Stimulated activated naive CD8-positive, alpha-beta T cell treated with anti-CD3 and anti-CD28 coated beads, Interleukin-15, Interleukin-2, amounts not matched to agents 100 ng/mL and 50 ng/mL, for 24 hours (primary cell): ENCODE measurements around the gene CLEC2D.
"Not testable (repeated sequence)": the region's sequence is repeated elsewhere in the genome, so short reads cannot be mapped to it uniquely, and the experiment has no call there.

Experiments
- H3K27ac Mint-ChIP-seq: one replicate; pipeline ENCODE4 v1.8.0; 2021; ENCODE audit warnings: mild to moderate bottlenecking, mixed read lengths
- H3K27me3 Mint-ChIP-seq: one replicate; pipeline ENCODE4 v1.8.0; 2021; ENCODE audit warnings: mixed read lengths
- H3K36me3 Mint-ChIP-seq: one replicate; pipeline ENCODE4 v1.8.0; 2021; ENCODE audit warnings: low read depth, mixed read lengths
- H3K4me1 Mint-ChIP-seq: one replicate; pipeline ENCODE4 v1.8.0; 2021; ENCODE audit warnings: low read depth, mixed read lengths
- H3K4me3 Mint-ChIP-seq: one replicate; pipeline ENCODE4 v1.8.0; 2021; ENCODE audit warnings: mild to moderate bottlenecking, mixed read lengths
- H3K9me3 Mint-ChIP-seq: one replicate; pipeline ENCODE4 v1.8.0; 2021; ENCODE audit warnings: mixed read lengths

The CLEC2D gene, protein sequence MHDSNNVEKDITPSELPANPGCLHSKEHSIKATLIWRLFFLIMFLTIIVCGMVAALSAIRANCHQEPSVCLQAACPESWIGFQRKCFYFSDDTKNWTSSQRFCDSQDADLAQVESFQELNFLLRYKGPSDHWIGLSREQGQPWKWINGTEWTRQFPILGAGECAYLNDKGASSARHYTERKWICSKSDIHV

DNA sequence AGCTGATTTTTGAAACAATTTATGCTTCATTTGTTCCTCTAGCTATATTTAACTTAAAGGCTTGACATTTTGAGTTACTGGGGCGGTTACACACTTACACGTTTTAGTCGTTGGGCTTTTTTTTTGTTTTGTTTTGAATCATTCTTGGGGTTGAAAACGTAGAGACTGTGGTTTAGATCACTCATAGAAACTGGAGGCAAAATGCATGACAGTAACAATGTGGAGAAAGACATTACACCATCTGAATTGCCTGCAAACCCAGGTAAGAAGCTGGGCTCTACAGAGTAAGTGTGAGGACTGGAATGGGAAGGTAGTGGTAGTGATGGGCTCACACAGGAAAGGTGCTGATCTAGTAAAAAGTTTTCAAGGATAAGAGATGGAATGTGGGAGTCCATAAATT, at the start of gene CLEC2D:
Gene CLEC2D, plus strand, starts transcription at position 180 of the 400 bp plus-strand sequence. Its CDS starts 22 bp downstream, at position 202.
- Mint-ChIP-seq H3K9me3 (no peaks in the 10 kb centered on the region), H3K27me3 (peaks cover 4% of the 10 kb centered on the region), H3K27ac (peak within 1 kb of the TSS; percentile 100), H3K4me3 (peak within 1 kb of the TSS; percentile 100), H3K36me3 (peaks cover 79% of the 10 kb centered on the region), H3K4me1 (peaks cover 83% of the 10 kb centered on the region)

DNA sequence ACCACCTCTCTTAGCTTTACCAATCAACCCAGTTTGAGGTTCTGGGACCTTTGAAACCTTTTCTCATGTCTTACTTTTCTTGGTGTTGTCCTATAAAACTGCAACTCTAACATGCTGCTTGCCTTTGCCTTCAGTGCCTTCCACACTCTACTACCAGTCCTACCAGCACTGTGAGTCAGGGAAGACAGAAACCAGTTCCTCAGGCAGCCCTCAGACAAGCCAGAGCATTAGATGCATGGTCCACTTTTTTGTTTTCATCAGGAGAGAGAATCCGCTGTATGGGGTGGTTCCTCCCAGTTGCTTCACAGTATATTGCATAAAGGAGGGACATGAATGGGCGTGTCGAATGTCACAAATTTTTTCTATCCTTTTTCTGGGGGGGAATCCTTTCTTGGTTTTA, 44.5 kb upstream of the CLEC2D start:
- Mint-ChIP-seq H3K4me1 (peaks cover 10% of the 10 kb centered on the region), H3K4me3 (no peak overlapping the region), H3K9me3 (peaks cover 11% of the 10 kb centered on the region), H3K36me3 (peaks cover 22% of the 10 kb centered on the region), H3K27ac (no peak overlapping the region), H3K27me3 (no peaks in the 10 kb centered on the region)

DNA sequence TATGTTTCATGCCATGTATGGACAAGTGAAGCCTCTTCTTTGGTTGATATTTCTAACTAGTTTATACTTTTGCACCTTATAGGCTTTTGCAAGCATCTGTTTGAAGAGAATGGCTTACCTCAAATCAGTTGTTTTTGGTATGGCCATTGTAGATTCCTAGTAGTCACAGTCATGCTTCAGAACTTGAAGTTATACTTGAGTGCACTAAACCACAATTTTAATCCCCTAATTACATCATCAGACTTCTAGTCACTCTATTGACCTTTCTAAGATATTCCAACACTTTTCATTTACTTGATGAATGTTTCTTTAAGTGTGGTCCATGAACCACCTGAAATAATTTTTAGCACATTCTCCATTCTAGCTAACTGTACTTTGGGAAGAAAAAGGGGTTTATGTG, 43.2 kb upstream of the CLEC2D start:
- H3K4me1 Mint-ChIP-seq, result peaks cover 10% of the 10 kb centered on the region
- H3K9me3 Mint-ChIP-seq, result peaks cover 11% of the 10 kb centered on the region
- no peaks in the 10 kb centered on the region for H3K27me3 Mint-ChIP-seq
- peaks cover 22% of the 10 kb centered on the region for H3K36me3 Mint-ChIP-seq
- no peak overlapping the region for H3K4me3 Mint-ChIP-seq
- no peak overlapping the region for H3K27ac Mint-ChIP-seq

GRCh38 chr12:9626821-9627220, 42.7 kb upstream of the CLEC2D start:
- Mint-ChIP-seq H3K4me1 (peaks cover 10% of the 10 kb centered on the region), H3K4me3 (no peak overlapping the region), H3K36me3 (peaks cover 22% of the 10 kb centered on the region), H3K9me3 (peaks cover 11% of the 10 kb centered on the region), H3K27me3 (no peaks in the 10 kb centered on the region), H3K27ac (no peak overlapping the region)

DNA sequence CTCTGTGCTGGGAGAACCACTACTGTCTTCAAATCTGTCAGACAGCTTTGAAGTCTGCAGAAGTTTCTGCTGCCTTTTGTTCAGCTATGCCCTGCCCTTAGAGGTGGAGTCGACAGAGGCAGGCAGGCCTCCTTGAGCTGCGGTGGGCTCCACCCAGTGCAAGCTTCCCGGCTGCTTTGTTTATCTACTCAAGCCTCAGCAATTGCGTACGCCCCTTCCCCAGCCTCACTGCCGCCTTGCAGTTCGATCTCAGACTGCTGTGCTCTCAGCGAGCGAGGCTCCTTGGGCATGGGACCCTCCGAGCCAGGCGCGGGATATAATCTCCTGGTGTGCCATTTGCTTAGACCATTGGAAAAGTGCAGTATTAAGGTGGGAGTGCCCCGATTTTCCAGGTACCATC, 36.7 kb upstream of the CLEC2D start:
- Mint-ChIP-seq H3K27me3 (no peaks in the 10 kb centered on the region), H3K36me3 (peaks cover 12% of the 10 kb centered on the region), H3K27ac (no peak overlapping the region), H3K4me3 (no peak overlapping the region), H3K9me3 (no peaks in the 10 kb centered on the region), H3K4me1 (peaks cover 41% of the 10 kb centered on the region)

DNA sequence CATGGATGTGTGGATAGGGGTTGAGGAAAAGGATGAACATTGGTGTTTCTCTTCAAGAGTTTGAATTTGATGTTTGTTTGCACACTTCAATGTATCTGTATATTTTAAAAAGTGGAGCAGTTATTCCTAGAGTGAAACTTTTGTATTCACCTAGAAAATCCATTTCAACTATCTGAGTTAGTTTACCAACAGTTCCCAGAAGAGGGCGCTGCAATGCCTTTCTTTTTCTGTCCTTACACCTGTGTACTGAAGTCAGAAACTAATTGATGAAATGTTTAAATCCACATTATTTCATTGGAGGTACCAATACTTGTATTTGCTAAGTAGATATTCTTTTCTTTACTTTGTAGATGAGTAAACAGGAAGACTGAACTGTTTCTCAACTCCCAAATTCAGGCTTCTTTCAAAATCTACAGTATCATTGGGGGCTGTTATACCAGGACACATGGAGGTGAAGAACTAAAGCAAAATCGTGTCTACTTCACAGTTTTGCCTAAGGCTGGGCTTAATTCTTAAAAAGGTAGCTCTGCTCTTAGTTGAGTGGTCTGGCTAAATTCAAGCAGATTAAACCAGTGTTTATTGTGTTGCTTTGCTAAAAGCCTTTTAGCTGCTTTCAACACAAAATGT, 35.2 kb upstream of the CLEC2D start:
- H3K27ac Mint-ChIP-seq, result peak overlapping the region; percentile 72
- H3K4me1 Mint-ChIP-seq, result peaks cover 55% of the 10 kb centered on the region
- peaks cover 15% of the 10 kb centered on the region for H3K36me3 Mint-ChIP-seq
- no peaks in the 10 kb centered on the region for H3K27me3 Mint-ChIP-seq
- peak overlapping the region; percentile 59 for H3K4me3 Mint-ChIP-seq
- H3K9me3 Mint-ChIP-seq, result no peaks in the 10 kb centered on the region

- peak overlapping the region; percentile 12 for H3K4me3 Mint-ChIP-seq
- H3K36me3 Mint-ChIP-seq, result peaks cover 18% of the 10 kb centered on the region
- H3K27me3 Mint-ChIP-seq, result no peaks in the 10 kb centered on the region
- H3K9me3 Mint-ChIP-seq, result peaks cover 3% of the 10 kb centered on the region
- peak overlapping the region; percentile 74 for H3K27ac Mint-ChIP-seq
- H3K4me1 Mint-ChIP-seq, result peaks cover 59% of the 10 kb centered on the region
These were observed 34.4 kb upstream of the CLEC2D start for GRCh38 chr12:9634969-9635754.

DNA sequence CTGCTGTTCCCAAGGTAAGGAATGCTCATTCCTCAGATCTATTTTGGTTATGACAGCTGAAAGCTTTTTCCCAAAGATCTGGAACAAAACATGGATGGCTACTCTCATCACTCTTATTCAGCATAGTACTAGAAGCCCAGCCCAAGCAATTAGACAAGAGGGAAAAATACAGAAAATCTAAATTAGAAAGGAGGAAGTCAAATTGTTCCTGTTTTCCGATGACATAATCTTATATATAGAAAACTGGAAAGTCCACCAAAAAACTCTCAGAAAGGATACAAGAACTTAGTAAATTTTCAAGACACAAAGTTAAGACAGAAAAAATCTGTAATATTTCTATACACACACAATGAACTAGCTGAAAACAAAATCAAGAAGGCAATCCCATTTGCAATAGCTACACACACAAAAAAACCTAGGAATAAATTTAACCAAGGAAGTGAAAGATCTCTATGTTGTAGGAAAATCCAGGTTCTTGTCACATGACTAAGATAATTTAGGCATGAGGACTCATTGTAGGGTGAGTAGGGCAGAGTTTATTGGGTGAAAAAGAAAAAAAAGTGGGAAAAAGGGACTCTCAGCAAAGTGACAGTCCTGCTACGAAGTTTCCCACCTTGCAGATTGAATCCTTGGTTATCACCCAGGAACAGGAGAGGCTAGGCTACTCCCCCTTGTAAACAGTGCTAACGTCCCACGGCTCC, 33.2 kb upstream of the CLEC2D start:
- Mint-ChIP-seq H3K27ac (peak overlapping the region; percentile 81), H3K27me3 (no peaks in the 10 kb centered on the region), H3K4me1 (peaks cover 63% of the 10 kb centered on the region), H3K4me3 (no peak overlapping the region), H3K36me3 (peaks cover 27% of the 10 kb centered on the region), H3K9me3 (peaks cover 3% of the 10 kb centered on the region)

- H3K27ac Mint-ChIP-seq, result peak overlapping the region; percentile 81
- peaks cover 3% of the 10 kb centered on the region for H3K9me3 Mint-ChIP-seq
- H3K4me1 Mint-ChIP-seq, result peaks cover 63% of the 10 kb centered on the region
- peaks cover 30% of the 10 kb centered on the region for H3K36me3 Mint-ChIP-seq
- H3K27me3 Mint-ChIP-seq, result no peaks in the 10 kb centered on the region
- no peak overlapping the region for H3K4me3 Mint-ChIP-seq
These were observed 32.7 kb upstream of the CLEC2D start for GRCh38 chr12:9636851-9637206.

DNA sequence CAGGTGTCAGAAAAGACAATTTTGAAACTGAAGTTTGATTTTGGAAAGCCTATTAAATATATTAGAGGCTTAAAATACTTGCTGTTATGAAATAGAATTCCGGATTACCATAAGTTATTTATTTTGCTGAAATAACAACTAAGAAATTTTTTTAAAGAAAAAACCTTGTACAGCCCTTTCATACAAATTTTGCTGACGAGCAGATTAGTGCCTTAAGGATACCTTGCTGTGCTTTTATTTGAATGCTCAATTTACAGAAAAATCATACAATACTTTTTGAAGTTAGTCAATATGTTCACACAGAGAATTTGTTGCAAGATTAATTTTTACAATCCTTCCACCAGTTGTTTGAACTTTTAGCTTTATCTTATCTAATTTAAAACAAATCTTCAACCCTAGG, 29.5 kb upstream of the CLEC2D start:
- Mint-ChIP-seq H3K4me1 (peaks cover 75% of the 10 kb centered on the region), H3K27ac (no peak overlapping the region), H3K4me3 (no peak overlapping the region), H3K36me3 (peaks cover 44% of the 10 kb centered on the region), H3K27me3 (no peaks in the 10 kb centered on the region), H3K9me3 (peaks cover 20% of the 10 kb centered on the region)

DNA sequence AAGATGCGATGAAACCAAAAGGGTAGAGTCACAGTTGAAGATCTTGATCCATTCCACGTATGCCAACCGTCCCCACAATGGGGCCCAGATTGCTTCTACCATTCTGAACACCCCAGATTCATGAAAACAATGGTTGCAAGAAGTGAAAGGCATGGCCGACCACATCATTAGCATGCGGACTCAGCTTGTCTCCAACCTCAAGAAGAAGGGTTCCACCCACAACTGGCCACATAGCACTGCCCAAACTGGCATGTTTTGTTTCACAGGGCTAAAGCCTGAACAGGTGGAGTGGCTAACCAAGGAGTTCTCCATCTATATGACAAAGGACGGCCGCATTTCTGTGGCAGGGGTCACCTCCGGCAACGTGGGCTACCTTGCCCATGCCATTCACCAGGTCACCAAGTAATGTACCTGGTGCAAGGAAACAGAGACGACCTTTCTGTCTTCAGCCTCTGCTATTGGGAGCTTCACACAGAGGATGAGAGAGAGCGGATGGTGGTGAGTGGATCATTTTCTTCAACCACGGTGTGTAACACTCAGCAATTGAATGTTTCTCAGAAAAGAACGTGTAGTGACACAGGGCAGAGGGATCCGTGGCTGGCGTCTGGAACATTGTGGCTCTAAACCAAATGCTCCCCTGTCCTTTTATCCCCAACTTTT, 26.8 kb upstream of the CLEC2D start:
- Mint-ChIP-seq H3K4me1 (peaks cover 78% of the 10 kb centered on the region), H3K4me3 (peak overlapping the region; percentile 67), H3K36me3 (peaks cover 51% of the 10 kb centered on the region), H3K9me3 (peaks cover 25% of the 10 kb centered on the region), H3K27ac (peak overlapping the region; percentile 82), H3K27me3 (no peaks in the 10 kb centered on the region)

DNA sequence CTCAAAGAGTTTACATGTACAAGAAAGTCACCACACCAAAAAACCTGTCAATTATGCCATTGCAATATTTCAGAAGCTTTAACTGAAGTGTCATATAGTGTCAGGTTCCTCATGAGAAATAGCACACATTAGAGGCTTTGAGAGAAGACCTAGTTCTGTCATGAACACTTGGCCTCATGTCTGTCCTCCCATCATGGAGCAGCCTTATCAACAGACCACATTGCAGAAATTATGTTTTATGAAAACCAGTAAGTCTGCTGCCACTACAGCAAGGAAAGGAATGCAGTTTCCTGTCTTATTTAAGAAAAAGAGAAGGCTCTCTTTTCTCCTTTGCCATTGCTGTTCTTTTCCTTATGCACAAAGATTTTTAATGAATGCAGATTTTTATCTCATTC, 26.2 kb upstream of the CLEC2D start:
- H3K4me3 Mint-ChIP-seq, result peak overlapping the region; percentile 67
- H3K9me3 Mint-ChIP-seq, result peaks cover 25% of the 10 kb centered on the region
- H3K4me1 Mint-ChIP-seq, result peaks cover 72% of the 10 kb centered on the region
- peak overlapping the region; percentile 82 for H3K27ac Mint-ChIP-seq
- peaks cover 51% of the 10 kb centered on the region for H3K36me3 Mint-ChIP-seq
- no peaks in the 10 kb centered on the region for H3K27me3 Mint-ChIP-seq

- H3K9me3 Mint-ChIP-seq, result peaks cover 22% of the 10 kb centered on the region
- peaks cover 65% of the 10 kb centered on the region for H3K4me1 Mint-ChIP-seq
- peaks cover 59% of the 10 kb centered on the region for H3K36me3 Mint-ChIP-seq
- H3K4me3 Mint-ChIP-seq, result peak overlapping the region; percentile 76
- peak overlapping the region; percentile 89 for H3K27ac Mint-ChIP-seq
- not testable (repeated sequence) for H3K27me3 Mint-ChIP-seq
These were observed 24.4 kb upstream of the CLEC2D start for GRCh38 chr12:9644985-9645551.
